Activated CD4-positive, alpha-beta T cell treated with anti-CD3 and anti-CD28 coated beads, Interleukin-2, Interleukin-4, amounts not matched to agents 100 ng/mL and 50 ng/mL, durations not matched to agents 16 hours and 8 hours (primary cell): ENCODE results near the gene NOSTRIN.
"Not testable (repeated sequence)": the region's sequence is repeated elsewhere in the genome, so short reads cannot be mapped to it uniquely, and the experiment has no call there.

Experiments used
- DNase-seq: peaks from one replicate; pipeline ENCODE4 v3.0.0-alpha.2; 2020; ENCODE audit warnings: low spot score

Gene NOSTRIN, protein sequence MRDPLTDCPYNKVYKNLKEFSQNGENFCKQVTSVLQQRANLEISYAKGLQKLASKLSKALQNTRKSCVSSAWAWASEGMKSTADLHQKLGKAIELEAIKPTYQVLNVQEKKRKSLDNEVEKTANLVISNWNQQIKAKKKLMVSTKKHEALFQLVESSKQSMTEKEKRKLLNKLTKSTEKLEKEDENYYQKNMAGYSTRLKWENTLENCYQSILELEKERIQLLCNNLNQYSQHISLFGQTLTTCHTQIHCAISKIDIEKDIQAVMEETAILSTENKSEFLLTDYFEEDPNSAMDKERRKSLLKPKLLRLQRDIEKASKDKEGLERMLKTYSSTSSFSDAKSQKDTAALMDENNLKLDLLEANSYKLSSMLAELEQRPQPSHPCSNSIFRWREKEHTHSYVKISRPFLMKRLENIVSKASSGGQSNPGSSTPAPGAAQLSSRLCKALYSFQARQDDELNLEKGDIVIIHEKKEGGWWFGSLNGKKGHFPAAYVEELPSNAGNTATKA

DNA sequence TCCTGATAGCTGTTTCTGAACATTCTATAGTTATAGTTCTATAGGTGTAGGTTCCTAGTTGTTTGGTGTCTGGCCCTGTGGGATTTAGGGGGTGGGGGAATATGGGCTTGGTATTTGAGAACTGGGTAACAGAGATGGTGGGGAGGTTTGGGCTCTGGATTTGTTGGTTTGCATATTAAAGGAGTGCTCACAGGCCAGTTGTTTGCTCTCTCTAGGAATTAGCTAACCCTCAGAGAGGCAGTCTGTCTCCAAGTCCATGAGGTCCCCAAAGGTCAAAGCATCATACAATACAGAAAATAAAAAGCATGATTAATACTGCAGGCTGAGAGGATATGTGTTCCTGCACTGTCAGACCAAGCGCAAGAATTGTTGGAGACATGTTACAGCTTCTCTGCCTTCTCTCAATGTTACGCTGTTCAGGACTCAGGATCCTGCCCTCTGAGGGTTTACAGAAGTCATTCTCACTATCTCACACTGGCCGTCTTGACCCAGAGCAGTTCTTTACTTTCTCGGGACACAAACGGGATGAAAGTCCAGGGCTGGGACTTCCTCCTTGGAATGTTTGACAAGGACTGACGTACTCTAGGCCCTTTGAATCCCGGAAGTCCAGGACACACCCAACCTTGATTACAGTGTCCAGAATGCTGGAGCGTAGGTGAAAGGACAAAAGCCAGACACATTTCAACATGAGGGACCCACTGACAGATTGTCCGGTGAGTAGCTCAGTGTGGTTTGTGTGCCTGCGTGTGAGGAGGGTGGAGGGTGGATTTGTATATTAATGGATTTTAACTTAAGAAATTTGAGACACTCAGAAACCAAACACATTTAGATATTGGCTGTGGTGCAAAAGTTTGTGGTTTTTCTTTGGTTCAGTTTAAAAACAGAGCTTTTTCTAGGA, at the start of gene NOSTRIN:
NOSTRIN (plus strand) TSS at position 677 of the 898 bp plus-strand sequence; CDS start at position 687, 10 bp downstream.
- DNase-seq = no peak

DNA sequence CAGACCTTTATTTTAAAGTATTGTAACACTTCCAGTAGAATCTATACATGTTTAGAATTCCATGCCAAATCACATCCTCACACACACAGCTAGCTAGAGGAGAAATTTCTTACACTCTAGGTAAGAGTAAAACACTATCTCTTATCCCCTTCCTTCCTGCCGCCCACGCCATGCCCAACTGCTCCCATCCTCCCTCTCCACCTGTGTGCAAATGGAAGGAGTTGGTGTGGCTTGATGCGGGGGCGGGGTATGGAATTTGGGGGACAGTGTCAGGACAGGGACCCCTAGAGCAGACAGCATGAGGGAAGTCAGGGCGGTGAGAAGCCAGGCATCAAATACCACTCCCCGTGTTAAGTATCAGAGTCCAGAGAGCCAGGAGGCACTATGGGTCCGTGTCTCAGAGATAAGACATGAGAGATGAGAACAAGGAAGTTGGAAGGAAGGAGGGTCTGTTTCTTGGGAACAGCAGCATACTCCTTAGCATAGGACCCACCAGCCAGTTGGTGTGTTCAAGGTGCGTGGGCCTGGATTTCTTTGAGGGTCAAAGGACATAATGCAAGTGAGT, 48.6 kb upstream of the NOSTRIN start:
- DNase-seq = no peak

DNA sequence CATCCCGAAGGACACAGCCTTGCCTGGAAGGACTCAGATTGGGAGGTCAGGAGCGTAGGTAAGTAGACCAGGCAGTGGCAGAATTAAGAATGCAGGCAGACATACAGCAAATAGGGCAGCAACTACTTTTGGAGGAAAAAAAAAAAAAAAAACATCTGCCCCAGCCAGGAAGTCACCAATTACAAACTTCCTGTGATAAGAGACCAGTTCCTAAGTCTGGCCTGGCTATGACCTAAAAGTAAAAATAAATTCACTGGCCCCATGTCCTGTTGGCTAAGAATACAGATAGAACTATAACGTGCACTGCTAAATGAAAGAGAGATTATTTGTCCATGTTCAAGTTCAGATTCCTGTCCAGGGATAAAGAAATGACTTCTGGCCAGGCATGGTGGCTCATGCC, 45.2 kb upstream of the NOSTRIN start:
- DNase-seq = no peak

DNA sequence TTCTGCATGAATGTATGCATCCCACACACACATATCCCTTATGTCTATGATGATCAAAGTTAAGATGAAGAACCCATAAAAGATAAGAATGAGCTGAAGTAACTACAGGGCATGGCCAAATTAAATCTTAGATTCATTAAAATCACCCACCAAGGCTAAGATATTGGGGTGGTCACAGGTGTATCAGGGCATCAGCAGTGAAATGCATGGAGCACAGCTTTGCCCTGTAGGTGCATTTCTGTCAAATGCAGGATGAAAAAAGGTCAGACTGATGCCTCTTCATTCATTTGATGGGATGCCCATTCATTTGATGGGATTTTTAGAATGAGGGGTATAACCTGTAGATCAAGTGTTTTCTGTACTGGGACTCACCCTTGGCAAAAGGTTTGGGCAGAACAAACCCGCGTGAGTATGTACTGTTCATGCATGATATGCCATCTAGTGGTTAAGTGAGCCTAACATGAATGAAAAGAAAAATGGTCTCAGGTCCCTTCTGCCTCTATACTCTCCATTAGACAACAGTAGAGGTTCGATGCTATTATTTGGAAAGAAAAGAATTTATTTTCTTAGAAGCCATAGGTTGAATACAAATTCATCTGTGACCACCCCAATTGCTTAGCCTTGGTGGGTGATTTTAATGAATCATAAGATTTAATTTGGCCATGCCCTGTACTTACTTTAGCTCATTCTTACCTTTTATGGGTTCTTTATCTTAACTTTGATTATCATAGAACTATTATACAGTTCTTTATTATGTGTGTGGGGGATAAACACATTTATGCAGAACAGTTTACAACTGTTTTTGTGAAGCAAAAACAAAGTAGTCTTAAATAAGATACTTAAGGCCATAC, 43.2 kb upstream of the NOSTRIN start:
- peak; percentile 55 for DNase-seq

DNA sequence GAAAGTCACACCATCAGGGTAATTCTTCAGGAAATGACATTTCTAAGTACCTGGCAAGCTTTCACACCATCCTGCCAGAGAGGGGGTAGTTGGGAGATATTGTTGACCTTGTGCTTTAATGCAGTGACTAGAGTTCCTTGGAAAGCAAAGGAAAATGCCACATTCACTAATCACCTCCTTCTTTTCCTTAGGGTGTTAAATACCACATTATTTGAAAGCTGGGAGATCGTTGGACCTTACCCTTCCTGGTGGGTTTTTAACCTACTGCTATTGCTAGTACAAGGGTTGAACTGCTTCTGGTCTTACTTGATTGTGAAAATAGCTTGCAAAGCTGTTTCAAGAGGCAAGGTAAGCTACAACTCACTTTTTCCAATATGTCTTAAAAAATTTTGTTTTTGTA, 37.0 kb upstream of the NOSTRIN start:
- no peak for DNase-seq

DNA sequence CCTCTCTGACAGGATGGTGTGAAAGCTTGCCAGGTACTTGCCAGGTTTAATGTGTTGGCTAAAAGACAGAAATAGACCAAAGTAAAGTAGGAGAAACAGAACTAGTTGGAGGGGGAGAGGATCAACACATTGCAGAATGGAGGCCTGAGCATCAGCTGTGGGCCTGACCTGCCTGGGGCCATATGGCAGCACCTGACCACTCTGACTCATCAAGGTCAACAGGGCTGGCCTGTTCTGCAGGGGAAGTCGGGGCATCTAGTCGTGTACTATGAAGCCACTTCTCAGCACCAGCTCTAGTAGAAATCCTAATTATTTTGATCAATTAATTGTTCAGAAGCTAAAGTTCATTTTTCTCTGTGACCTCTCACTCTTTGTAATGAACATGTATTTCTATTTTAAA, 35.8 kb upstream of the NOSTRIN start:
- DNase-seq = no peak

DNA sequence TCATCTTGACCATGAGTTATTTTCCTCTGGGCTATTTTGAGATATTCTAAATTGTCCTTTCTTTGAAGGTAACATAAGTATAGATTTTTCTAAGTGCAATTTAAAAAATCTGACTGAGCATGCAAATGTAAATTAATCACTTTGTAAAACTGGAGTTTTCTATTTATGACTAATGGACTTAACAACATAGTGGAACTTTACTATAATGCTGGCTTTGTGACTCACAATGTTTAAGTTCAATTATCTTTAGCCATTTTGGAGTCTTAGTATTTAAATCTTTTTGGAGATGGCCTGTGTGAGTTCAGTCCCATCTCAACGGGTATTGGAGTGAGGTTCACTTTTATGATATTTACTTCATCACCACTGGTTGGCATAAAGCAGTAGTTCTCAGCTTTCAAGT, 35.2 kb upstream of the NOSTRIN start:
- no peak for DNase-seq

DNA sequence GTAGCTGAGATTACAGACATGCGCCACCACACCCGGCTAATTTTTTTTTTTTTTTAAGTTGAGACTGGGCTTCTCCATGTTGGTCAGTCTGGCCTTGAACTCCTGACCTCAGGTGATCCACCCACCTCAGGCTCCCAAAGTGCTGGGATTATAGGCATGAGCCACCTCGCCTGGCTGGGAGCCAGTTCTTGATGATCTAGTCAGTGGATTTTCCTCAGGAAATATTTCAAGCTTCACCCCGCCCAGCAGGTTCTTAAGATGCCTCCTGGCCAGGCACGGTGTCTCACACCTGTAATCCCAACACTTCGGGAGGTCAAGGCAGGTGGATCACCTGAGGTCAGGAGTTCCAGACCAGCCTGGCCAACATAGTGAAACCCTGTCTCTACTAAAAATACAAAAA, 34.1 kb upstream of the NOSTRIN start:
- not testable (repeated sequence) for DNase-seq

DNA sequence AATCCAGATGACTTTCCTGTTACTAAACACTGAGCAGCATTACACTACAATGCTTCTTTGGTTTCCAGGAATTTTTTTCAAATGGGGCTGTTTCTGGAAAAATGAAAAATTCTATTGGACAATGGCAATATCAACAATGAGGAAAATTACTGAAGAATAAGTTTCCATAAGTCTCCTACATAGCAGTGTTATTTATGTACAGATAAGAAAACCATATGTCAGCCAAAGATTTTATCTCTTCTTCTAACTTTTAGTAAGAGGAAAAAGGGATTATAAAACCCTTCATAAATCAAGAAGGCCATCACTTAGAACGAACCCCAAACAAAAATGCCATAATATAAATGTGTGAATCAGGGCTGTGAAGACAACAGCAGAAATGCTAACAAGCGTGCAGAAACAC, 31.6 kb upstream of the NOSTRIN start:
- no peak for DNase-seq

DNA sequence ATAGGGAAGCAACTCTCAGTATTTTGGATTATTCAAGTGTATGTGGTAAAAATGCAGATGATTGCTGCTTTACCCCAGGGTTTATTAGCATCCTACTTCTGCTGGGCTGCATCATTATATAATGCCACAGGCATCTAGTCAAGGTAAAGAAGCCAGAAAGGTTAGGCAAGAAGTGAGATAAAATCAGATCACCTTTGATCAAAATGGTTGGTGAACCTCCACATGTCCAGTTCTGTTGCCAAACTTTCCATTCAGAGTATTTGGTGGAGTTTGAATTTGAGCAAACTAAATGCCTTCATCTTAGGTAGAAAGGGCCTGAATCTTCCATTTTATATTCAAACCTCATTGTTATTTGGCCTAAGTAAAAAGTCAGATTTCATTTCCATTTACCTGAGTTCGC, 29.7 kb upstream of the NOSTRIN start:
- no peak for DNase-seq

DNA sequence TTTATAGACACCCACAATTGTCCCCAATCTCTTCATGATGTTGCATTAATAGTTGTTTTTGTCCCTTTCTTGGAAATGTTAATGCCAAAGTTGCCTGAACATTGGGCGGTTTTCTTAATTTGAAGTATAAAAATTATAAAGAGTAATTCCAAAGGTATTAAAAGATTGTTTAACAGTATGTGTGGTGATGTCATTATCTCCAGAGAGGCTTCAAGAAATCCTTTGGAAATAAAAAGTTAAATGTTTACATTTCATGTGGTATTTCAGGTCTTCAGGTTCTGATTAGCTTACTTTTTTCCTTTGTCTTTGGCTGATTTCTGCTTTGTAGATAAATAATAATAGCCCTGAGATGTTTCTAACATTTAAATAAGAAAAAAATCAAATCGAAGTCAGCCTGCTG, 29.3 kb upstream of the NOSTRIN start:
- no peak for DNase-seq

DNA sequence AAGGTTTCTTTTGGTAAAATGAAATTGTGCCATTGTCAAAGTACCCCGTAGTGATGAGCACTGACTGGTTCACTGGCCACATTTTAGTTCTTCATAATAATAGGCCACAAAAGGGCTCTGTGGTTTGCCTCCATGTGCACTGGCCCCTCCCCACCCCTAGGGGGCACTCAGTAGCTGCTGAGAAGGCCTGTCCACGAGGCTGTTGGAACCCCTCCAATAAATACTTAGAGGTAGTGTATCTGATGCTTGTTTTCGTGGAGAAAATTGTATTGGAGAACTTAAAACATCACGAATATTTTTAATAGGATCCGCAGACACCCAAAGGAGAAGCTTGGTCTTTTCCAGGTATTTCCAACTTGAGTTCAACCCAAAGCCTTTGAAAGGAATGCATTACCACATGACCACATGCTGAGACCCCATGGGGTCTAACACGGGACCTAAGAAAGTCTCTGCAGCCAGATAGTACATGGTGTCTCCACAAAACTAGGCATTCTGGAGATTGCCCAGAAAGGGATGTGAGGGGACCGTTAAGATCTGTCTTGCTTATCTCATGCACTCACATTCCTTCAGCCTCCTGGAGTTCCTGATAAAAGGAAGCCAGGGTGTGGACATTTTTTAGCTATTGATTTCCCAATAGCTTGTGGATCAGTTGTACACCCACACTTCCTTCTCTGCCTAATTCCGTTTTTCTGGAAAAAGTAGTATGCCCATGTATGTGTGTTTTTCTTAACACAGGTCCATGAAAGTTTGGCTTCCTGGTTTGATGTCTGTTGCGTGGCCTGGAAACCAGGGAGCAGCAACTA, 28.5 kb upstream of the NOSTRIN start:
- peak; percentile 63 for DNase-seq

DNA sequence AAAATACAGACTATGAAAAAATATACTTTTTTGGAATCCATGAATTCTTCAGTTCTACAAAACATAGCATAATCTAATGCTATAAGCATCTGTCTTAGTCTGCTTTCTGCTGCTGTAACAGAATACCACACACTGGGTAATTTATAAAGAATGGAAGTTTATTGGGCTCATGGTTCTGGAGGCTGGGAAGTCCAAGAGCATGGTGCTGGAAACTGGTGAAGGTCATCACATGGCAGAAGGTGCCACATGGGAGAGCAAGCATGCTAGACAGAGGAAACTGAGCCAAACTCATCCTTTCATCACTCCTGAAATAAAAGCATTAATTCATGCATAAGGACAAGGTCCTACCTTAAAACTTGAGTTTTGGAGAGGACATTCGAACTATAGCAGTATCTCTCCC, 26.6 kb upstream of the NOSTRIN start:
- DNase-seq = no peak

DNA sequence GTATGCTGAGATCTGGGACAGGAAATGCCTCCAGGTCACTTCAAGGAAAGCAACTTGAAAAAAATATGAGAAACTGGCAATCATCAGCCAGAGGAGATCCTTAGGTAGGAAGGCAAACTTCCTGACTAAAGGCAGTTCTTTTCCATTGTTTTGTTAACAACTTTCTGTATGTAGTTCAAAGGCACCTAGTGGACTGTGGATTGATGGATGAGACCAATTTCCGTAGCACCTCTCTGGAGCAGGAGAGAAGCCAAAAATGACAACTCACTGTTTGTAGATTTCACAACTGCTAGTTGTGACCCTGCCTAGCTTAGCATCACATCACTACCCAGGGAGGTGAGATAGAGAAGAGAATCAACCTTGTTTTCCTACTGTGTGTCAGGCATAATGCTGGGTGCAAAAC, 21.8 kb upstream of the NOSTRIN start:
- no peak for DNase-seq

DNA sequence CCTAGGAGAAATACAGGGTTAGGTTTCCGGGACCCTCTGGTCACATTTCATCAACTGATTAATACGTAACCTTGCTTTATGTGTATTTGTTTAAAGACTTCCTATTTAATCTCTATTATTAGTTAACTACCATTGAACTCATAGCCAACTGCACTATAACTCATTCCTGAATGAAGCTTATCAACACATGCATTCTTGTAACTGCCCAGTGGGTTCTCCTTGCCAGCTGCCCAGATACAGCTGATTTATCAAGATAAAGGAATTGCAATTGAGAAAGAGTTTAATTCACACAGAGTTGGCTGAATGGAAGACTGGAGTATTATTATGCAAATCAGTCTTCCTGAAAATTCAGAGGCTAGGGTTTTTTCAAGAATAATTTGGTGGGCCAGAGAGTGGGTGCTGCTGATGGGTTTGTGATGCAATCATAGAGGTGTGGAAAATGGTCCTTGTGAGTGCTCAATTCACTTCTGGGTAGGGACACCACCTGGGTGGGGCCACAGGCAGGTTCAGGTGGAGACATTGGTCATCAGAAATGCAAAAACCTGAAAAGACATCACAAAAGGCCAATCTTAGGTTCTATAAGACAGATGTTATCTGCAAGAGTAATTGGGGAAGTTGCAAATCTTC, 21.1 kb upstream of the NOSTRIN start:
- DNase-seq = no peak

DNA sequence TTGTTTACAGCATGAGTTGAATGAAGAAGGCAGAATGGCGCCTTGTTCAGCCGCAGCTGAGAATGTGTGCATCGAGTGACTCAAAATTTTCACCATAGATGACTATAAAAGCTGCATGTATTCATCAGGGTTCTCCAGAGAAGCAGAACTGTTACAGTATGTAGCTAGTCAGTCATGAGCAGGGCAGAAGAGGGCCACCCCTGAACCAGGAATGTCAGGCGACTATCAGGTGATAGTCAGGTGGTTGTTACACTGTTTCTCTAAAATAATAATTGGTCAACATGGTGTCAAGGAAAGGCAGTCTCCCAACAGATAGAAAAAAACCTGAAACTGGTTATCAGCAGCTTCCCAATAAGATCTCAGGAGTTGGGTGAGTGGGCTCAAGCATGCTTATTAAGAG, 20.2 kb upstream of the NOSTRIN start:
- no peak for DNase-seq

DNA sequence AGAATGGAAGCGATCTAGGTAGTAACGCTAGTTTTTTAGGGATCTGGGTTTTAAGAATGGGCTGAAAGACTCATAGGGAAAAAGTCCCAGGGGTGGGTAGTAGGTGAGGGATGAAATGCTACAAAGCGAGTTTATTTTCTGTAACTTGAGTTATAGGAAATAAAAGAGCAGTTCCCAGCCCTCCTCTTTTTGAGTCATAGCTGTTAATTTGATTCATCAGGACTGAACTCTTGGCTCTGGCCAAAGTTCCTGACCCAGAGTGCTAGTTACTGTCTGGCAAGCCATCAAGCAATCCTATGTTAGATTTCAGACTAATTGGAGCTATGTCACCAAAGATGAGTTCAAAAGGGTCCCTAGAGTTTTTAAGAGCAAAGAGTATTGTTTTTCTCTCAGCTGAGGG, 17.4 kb upstream of the NOSTRIN start:
- no peak for DNase-seq

DNA sequence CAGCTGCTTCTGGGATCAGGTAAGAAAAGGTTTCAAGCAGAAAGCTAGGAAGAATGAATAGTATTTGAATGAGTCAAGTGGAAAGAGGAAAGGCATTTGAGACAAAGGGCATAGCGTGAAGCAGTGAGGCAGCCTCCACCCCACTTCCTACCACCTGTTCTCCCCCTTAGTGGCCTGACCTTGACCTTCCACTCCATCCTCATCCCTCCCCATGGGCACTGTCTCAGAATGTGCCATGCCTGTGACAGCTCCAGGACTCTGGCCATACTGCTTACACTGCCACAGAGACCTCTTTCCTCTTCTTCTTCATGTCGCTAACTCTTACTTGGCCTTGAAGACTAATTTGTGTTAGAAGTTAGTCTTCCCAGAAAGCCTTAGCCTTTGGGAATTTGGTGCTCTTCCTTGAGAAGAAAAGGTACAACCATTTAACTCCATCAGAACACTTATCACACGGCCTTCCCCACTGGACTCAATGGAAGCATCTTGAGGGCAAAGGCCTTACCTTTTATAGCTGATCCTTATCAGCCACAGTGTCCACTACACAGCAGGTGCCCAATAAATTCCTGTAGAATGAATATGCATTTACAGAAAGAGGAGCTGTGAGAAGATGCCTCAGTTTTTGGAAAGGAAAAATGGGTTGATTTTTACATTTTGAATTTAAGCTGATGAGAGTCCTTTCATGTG, 15.2 kb upstream of the NOSTRIN start:
- no peak for DNase-seq

DNA sequence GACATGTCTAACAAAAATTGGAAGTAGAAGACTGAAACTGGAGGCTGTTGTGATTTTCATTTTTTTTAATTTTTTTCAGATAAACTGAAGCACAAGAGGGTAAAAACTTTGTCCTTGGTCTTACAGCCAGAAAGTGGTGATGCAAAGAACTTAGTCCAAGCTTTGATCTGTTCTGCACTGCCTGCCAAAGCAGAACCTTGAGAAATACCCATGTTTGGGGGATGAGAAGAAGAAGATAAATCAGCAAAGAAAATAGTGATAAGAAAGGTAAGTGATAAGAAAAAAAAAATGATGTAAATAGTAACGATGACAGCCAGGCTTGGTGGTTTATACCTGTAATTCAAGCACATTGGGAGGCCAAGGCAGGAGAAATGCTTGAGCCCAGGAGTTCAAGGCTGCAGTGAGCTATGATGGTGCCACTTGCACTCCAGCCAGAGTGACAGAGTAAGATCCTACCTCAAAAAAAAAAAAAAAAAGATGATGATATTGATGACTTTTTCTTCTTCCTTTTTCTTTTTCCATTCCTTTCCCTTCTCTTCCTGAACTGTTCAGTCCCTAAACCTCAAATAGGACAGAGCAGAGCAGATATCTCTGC, 14.6 kb upstream of the NOSTRIN start:
- no peak for DNase-seq
